GM19043 (cell line): ENCODE data around the gene PRKG2.

Experiments
- ATAC-seq: cut with Tn5 transposase; IDR thresholded peaks from one replicate; pipeline ENCODE4 v1.9.1; 2021; ENCODE audit warnings: low read depth; ENCODE audit not compliant: unreplicated experiment

PRKG2 gene

GRCh38 chr4:81102107-81102506, 112.9 kb downstream of the PRKG2 start:
- ATAC-seq, result no peak

- ATAC-seq, result no peak
Observed at GRCh38 chr4:81096566-81096965, 118.5 kb downstream of the PRKG2 start.

GRCh38 chr4:81095389-81095788, 119.6 kb downstream of the PRKG2 start:
- no peak for ATAC-seq

- ATAC-seq, result no peak
Observed at GRCh38 chr4:81093720-81094401, 121.2 kb downstream of the PRKG2 start.

- ATAC-seq, result no peak
Observed at GRCh38 chr4:81085979-81086378, 129.0 kb downstream of the PRKG2 start.

GRCh38 chr4:81085291-81085690, 129.7 kb downstream of the PRKG2 start:
- no peak for ATAC-seq

DNA sequence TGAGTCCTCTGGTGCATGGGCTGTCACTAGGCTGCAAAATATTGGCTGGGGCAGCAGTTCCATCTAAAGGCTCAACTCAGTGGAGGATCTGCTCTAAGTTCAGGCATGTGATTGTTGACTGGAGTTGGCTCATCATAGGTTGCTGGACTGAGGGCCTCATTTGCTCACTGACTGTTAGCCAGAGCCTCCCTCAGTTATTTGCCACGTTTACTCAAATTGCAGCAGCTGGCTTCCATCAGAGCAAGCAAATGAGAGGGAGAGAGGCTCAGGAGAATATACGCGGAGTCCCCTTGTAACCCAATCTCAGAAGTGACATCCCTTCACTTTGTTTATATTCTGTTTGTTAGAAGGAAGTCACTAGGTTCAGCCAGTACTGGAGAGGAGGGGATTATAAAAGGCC, 130.4 kb downstream of the PRKG2 start:
- ATAC-seq, result no peak

DNA sequence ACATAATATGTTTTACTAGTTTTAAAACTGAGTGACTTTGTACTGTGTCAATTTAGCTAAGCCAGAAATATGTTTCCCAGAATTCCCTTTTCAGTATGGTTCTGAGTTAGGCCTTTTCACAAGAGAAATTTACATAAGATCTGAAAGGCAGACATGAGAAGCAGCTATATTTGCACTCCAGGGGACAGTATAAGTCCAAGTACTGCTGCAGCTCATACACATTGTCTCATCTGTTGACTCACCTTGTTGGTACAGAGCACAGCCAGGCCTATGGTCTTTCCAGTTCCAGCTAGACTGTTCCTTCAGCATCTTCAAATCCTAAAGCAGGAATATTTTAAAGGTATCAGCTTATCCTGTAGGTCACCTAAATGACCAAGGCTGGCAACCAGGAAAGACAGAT, 131.0 kb downstream of the PRKG2 start:
- ATAC-seq, result no peak

GRCh38 chr4:81081156-81081555, 133.9 kb downstream of the PRKG2 start:
- ATAC-seq, result no peak

DNA sequence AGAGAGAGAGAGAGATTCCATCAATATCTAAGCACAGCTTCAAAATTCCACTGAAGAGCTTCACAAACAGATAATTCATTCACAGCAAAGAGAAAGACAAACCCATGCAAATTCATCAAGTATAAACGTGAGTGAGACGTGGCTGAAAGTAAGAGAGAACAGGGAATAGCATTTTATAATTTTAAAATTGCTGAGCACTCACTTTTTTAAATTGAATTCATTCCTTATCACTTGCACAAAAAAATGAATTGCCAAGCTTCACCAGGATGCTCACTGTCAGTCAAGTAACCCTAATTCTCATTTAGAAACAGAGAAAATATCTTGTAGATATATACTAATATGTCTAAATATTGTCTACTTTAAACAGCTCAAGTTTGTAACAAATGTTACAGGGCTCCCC, 144.0 kb downstream of the PRKG2 start:
- ATAC-seq, result no peak

DNA sequence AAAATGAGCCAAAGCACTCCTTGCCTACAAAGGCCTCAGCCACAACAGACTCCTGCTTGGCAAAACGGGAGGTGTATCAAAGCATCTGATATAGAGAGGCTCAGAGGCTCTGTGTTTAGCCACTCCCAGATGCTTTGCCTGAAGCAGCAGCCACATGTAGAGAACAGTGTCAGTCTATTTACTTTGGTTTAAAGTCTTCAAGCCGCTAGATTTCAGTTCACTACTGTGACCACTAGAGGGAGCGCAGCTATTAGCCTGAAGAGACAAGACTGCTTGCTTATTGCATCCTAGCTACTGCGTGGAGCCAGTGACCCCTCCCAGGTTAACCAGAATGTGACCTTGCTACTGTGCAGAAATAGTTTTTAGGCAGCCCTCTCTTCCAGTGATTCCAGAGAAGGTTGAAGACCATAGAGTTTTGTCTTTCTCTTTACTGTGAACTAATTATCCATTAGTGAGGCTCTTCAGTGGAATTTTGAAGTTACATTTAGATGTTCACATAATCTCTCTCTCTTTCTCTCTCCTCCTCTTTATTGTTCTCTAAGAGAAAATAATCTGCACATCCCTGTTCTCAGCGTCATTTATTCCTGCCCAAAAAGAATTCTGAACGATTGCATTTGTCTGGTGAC, 145.2 kb downstream of the PRKG2 start:
- peak; percentile 95 for ATAC-seq

DNA sequence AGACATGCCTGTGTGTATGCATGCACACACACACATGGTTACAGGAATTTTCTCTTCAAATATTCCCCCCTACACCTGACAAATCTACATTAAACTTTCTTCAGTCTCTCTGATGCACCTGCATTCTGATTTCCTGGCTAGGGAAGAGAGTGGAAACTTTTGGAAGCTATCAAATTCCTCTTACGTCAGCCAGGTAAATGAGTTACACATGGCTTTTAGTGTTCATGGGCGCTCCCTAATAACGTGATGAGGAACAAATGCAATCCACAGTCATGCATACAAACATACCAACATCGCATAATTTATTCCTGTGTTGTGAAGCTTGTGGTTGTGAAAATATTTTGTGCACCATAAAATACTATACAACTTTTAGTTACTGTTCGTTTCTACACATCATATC, 149.6 kb downstream of the PRKG2 start:
- no peak for ATAC-seq

GRCh38 chr4:81062001-81062400, 153.0 kb downstream of the PRKG2 start:
- no peak for ATAC-seq

GRCh38 chr4:81061344-81061730, 153.7 kb downstream of the PRKG2 start:
- no peak for ATAC-seq

DNA sequence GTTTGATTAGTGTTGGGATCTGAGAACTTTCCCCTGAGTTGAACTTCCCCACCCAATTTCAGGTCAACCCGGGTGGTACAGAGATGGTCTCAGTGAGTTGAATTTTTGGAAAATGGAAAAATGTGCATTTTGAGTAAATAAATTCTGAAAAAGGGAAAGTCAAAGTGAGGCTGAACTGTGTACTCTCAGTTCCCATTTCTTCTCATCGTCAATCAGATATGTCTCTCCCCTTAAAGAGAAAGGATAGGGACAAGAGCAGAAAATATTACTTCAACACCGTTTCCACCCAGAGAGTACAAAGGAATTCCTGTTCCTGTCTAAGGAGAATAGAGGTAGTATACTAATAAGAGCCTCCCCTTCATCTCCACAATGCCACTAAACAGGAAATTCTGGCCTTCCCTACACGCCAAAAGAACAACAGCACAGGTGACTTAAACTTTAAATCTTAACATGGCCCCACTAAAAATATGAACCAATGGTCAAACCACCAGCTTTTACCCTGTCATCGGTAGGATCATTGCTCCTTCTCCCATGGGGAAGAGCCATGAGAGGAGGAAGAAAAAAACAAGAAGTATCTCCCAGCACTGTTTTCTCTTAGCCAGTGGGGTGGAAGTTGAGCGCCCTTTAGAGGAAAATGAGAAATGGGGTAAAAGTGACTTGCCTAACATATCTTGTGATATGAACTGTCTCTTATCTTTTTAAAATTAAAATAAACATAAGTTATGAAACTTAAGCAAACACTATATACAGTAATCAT, 154.3 kb downstream of the PRKG2 start:
- no peak for ATAC-seq

DNA sequence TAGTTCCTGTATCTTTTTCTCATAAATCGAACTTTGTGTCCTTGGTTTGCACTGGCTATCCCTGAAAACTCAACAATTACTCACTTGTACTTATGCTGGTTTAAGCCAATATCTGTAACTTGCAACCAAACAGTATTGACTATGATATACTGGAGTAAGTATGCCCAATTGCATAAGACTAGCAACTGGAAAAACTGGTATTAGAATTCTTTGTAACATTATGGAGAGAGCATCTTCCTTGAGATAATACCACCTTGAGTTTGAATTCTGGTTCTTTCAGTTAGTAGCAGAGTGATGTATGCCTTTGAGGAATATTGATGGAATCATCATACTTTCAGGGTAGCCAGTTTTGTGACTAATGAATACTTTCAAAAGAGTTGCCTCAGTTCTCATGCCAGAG, 156.4 kb downstream of the PRKG2 start:
- ATAC-seq, result no peak

DNA sequence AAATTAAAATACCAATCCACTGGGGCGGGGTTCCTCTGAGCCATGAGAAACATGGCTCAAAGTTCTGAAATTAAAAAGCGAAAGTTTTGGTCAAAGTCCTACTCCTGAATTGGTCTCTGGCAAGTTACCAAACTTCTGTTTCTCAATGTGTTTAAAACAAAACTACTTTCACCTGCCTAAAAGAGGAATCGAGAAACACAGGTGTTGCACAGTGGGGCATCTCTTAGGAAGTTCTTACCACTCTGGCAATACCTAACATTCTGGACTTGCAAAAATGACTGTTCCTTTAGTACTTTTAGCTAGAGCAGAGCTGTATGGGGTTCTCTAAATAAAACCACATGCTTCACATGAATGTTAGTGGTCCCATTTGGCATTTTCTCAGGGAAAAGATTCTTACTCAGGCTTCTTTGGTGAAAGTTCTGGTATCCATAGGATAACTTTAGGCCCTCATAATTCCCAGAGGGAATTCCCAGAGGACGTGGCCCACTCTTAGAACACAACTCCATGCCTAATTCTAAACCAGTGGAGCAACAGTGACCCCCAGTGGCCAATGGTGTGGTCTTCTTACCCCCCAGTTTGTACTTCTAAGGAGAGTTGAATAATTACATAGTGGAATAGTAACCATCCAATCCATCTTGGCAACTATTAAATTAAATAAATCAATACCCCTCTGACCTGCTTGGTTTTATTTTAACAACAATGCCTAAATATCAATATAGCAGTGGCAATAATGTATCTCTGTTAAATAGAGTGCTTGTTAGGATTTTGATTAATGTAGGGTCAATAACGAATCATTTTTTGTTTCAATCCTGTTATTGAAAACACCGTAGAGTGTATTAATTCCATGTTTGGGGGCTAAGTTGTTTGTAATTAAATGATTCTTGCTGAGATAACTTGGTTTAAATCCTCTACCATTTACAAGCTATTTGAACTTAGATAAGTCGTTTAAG, 162.6 kb downstream of the PRKG2 start:
- peak; percentile 99 for ATAC-seq

DNA sequence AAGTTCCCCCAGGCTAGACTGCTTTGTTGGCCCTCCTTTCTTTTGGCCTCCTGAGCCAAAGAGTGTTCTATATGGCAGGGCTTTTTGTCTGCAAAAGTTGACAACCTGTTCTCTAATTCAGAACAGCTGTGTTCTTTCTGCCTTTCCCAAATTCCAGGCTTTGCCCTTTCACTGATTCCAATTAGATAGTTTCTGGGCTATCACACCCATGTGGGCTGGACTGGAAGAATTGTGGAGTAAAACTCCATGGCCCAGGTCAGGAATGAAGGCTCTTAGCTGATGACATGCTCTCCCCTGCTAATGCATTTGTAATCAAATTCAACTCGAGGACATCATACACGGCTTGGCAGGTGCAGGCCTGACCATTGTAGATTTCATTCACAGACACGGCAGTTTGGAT, 165.1 kb downstream of the PRKG2 start:
- no peak for ATAC-seq

- ATAC-seq, result no peak
Observed at GRCh38 chr4:81049330-81049729, 165.7 kb downstream of the PRKG2 start.

GRCh38 chr4:81042578-81043365, 172.2 kb downstream of the PRKG2 start:
- ATAC-seq, result no peak
